KMS-11 (cell line): ENCODE data around the gene EVC2.

Experiments used
- H2AFZ ChIP-seq: fragments of 200-600 bp; sonication (generic); 2 replicates; pipeline ENCODE4 v1.6.1; 2016; ENCODE audit warnings: antibody characterized with exemption, mixed run types, low read depth
- H3K27ac ChIP-seq: fragments of 200-600 bp; sonication (generic); 2 replicates; pipeline ENCODE4 v1.6.1; 2016; ENCODE audit warnings: mild to moderate bottlenecking, mixed run types
- H3K27me3 ChIP-seq: fragments of 200-600 bp; sonication (generic); 2 replicates; pipeline ENCODE4 v1.6.1; 2017; ENCODE audit warnings: mild to moderate bottlenecking, low read depth, mixed run types, moderate library complexity; ENCODE audit not compliant: insufficient read depth
- H3K36me3 ChIP-seq: fragments of 200-600 bp; sonication (generic); 2 replicates; pipeline ENCODE4 v1.6.1; 2017; ENCODE audit warnings: mild to moderate bottlenecking, mixed run types; ENCODE audit not compliant: insufficient read depth
- H3K4me1 ChIP-seq: fragments of 200-600 bp; sonication (generic); 2 replicates; pipeline ENCODE4 v1.6.1; 2016; ENCODE audit warnings: mild to moderate bottlenecking, low read depth, mixed run types; ENCODE audit not compliant: poor library complexity, severe bottlenecking
- H3K4me2 ChIP-seq: fragments of 200-600 bp; sonication (generic); 2 replicates; pipeline ENCODE4 v1.7.0; 2016; ENCODE audit warnings: mild to moderate bottlenecking, mixed run types
- H3K4me3 ChIP-seq: fragments of 200-600 bp; sonication (generic); IDR thresholded peaks from 2 replicates; pipeline ENCODE4 v1.6.1; 2017; ENCODE audit warnings: low read depth, low read length, mixed read lengths; ENCODE audit not compliant: insufficient read depth
- H3K79me2 ChIP-seq: fragments of 200-600 bp; sonication (generic); 2 replicates; pipeline ENCODE4 v1.6.1; 2016; ENCODE audit warnings: low read depth, mixed run types; ENCODE audit not compliant: insufficient read depth
- H3K9ac ChIP-seq: fragments of 200-600 bp; sonication (generic); 2 replicates; pipeline ENCODE4 v1.6.1; 2016; ENCODE audit warnings: mild to moderate bottlenecking, mixed run types
- H4K20me1 ChIP-seq: fragments of 200-600 bp; sonication (generic); 2 replicates; pipeline ENCODE4 v1.6.1; 2016; ENCODE audit warnings: mild to moderate bottlenecking, mixed run types; ENCODE audit not compliant: insufficient read depth
- TF ChIP-seq, protein P1 (sequence below): fragments of 200-600 bp; sonication (generic); conservative IDR thresholded peaks from 2 replicates; pipeline ENCODE4 v1.6.1; 2017; ENCODE audit warnings: low read depth, mild to moderate bottlenecking, antibody characterized with exemption, low read length, moderate library complexity, mixed read lengths

EVC2 gene

DNA sequence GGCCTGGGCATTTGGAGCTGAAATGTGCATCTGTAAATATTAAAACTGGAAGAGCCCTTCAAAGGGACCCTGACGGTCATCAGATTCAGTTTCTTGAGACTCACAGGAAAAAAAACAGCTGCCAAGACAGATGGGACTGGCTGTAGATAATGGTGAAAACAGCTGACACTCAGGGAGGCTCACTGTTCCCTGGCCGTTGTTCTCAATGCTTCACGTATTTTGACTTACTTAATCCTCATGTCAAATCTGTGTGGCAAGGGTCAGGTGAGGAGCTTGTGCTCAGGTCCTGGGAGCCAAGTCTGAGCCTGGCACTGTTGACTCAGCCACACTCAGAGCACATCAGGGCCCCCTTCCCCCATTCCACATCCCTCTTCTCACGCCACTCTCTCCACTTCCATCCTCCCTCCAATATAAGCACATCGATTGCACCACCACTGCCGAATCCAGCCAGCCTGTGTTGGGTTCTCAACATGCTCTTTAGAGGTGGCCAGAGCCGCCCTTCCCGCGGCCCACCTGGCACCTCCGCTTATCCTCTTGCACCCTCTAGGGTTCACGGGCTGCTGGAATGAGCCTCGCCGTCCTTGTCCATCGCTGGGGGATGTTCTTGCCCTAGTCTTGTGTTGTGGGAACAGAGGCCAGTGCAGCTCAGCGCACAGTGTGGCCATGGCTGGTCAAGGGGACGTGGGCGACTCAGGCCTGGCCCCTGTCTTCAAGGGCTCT lies 42.7 kb upstream of the EVC2 start:
- no peak overlapping the region for H3K27ac ChIP-seq
- TF ChIP-seq, protein P1, sequence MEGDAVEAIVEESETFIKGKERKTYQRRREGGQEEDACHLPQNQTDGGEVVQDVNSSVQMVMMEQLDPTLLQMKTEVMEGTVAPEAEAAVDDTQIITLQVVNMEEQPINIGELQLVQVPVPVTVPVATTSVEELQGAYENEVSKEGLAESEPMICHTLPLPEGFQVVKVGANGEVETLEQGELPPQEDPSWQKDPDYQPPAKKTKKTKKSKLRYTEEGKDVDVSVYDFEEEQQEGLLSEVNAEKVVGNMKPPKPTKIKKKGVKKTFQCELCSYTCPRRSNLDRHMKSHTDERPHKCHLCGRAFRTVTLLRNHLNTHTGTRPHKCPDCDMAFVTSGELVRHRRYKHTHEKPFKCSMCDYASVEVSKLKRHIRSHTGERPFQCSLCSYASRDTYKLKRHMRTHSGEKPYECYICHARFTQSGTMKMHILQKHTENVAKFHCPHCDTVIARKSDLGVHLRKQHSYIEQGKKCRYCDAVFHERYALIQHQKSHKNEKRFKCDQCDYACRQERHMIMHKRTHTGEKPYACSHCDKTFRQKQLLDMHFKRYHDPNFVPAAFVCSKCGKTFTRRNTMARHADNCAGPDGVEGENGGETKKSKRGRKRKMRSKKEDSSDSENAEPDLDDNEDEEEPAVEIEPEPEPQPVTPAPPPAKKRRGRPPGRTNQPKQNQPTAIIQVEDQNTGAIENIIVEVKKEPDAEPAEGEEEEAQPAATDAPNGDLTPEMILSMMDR: no peak
- no peaks in the 10 kb centered on the region for H4K20me1 ChIP-seq
- no peak overlapping the region for H3K9ac ChIP-seq
- H3K4me3 ChIP-seq: no peak overlapping the region
- no peak overlapping the region for H2AFZ ChIP-seq
- H3K36me3 ChIP-seq: no peaks in the 10 kb centered on the region
- H3K27me3 ChIP-seq: no peaks in the 10 kb centered on the region
- H3K4me2 ChIP-seq: no peak overlapping the region
- no peaks in the 10 kb centered on the region for H3K4me1 ChIP-seq
- H3K79me2 ChIP-seq: no peaks in the 10 kb centered on the region

DNA sequence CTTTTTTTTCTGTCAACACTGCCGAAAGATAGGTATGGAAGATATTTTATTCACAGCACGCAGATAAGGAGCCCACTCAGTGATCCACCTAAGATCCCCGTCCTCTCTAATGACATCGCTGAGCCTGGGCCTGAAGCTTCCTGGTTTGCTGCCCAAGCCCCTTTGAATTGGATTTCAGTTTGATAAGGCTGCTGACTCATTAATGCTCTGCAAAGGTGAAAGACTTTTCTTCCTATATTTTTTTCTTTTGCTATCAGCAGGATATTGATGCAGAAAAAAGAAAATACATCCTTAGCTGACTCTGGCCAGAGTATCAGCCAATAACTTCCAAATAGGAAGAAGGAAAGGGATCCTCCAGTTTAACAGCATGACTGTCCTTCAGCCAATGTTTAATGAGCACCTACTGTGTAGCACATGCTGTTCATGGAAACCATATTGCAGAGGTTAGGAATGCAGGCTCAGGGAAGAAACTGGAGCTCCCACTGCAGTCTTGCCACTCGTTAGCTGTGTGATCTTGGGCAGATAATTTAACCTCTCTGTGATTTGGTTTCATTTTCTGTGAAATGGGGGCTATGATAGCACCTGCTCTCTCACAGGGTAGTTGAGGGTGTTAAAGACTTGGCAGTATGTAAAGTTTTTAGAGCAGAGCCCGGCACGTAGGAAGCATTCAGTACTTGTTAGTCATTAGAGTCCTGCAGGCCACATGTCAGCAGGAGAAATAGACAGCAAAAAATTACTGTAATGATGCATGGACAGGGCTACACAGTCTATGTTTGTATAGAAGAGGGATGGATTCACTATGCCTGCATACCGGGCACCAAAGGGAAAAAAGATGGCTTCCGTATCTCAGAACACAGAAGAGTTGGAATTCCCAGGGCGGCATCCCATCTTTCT lies 41.9 kb upstream of the EVC2 start:
- H3K4me2 ChIP-seq: no peak overlapping the region
- H3K27ac ChIP-seq: no peak overlapping the region
- no peaks in the 10 kb centered on the region for H4K20me1 ChIP-seq
- TF ChIP-seq, protein P1: no peak
- no peak overlapping the region for H3K4me3 ChIP-seq
- H3K9ac ChIP-seq: no peak overlapping the region
- H3K36me3 ChIP-seq: no peaks in the 10 kb centered on the region
- H3K4me1 ChIP-seq: no peaks in the 10 kb centered on the region
- H2AFZ ChIP-seq: no peak overlapping the region
- H3K79me2 ChIP-seq: no peaks in the 10 kb centered on the region
- no peaks in the 10 kb centered on the region for H3K27me3 ChIP-seq

DNA sequence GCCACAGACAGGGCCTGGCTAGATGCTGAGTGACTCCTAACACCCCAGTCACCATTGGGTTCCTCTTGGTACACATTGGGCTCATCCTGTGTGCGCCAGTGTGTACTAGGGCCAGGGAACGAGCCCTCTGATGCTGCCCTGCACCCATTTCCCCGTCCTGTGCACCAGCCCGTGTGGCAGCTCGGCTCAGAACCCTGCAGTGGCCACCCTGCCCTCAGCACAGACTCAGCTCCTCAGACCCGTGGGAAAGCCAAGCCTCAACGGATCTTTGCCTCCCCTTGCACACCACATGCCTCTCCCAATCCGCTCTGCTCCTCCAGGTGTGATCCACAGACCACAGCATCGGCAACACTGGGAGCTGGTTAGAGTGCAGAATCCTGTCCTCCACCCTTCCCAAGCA lies 41.2 kb upstream of the EVC2 start:
- Histone ChIP-seq H3K4me2 (no peak overlapping the region), H3K36me3 (no peaks in the 10 kb centered on the region), H3K27ac (no peak overlapping the region), H3K27me3 (no peaks in the 10 kb centered on the region), H3K9ac (no peak overlapping the region), H4K20me1 (no peaks in the 10 kb centered on the region), H3K79me2 (no peaks in the 10 kb centered on the region), H2AFZ (no peak overlapping the region), H3K4me3 (no peak overlapping the region), H3K4me1 (no peaks in the 10 kb centered on the region)
- TF ChIP-seq, protein P1: no peak

DNA sequence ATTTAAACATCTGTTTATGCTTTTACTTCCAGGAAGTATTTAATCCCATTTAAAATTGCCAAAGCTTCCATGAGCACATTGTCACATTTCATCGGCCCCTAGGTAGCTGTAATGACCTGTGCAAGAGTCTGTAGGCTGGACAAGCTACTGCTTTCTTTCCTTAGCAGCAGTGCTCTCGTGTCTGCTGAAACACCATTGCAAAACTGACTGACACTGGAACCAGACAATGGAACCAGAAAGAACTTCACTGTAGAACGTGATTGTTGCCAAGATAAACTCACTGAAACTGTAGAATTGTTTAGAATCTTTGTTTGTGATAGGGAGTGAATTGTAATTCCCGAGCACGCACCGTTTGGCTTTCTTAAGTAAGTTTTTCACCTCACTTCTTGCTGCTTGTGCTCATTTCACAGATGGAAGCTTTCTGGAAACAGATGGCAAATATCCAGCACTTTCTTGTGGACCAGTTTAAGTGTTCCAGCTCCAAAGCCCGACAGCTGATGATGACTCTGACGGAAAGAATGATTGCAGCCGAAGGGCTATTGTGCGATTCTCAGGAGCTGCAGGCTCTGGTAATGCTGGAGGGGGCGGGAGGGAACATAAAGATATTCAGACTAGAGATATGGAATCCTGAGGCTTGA lies 39.5 kb upstream of the EVC2 start:
- Histone ChIP-seq H3K27ac (no peak overlapping the region), H3K9ac (no peak overlapping the region)

More for the DNA sequence above, 39.5 kb upstream of the EVC2 start:
- Histone ChIP-seq H2AFZ (no peak overlapping the region), H4K20me1 (no peaks in the 10 kb centered on the region), H3K36me3 (no peaks in the 10 kb centered on the region), H3K4me2 (no peak overlapping the region), H3K27me3 (no peaks in the 10 kb centered on the region), H3K4me3 (no peak overlapping the region), H3K79me2 (no peaks in the 10 kb centered on the region), H3K4me1 (no peaks in the 10 kb centered on the region)
- TF ChIP-seq, protein P1: no peak
